Measurements from ENCODE around the gene TTN.

DNA sequence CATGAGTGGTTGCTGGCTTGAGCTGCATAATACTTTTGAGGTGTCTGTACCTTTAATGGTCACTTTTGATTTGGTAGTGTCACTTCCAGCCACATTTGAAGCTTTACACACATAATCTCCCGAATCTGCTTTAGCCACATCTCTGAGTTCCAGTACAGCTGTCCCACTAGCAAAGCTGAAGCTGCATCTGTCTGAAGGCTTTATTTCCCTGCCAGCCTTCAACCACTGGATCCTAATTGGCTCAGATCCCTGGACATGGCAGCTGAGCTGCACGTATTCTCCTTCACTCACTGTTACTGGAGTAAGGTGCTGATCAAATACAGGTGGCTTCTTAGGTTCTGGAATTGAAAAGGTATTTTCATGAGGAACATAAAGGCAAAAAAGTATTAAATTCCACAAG, 99.7 kb downstream of the TTN start:
- TF ChIP-seq, protein P1, sequence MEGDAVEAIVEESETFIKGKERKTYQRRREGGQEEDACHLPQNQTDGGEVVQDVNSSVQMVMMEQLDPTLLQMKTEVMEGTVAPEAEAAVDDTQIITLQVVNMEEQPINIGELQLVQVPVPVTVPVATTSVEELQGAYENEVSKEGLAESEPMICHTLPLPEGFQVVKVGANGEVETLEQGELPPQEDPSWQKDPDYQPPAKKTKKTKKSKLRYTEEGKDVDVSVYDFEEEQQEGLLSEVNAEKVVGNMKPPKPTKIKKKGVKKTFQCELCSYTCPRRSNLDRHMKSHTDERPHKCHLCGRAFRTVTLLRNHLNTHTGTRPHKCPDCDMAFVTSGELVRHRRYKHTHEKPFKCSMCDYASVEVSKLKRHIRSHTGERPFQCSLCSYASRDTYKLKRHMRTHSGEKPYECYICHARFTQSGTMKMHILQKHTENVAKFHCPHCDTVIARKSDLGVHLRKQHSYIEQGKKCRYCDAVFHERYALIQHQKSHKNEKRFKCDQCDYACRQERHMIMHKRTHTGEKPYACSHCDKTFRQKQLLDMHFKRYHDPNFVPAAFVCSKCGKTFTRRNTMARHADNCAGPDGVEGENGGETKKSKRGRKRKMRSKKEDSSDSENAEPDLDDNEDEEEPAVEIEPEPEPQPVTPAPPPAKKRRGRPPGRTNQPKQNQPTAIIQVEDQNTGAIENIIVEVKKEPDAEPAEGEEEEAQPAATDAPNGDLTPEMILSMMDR (IDR thresholded peaks at IDR 0.05): no peak
- no peak for TF ChIP-seq POLR2A (IDR thresholded peaks at IDR 0.05)
